Anterior cingulate cortex (tissue), 58 donors: ENCODE measurements around the gene YDJC.
"Not testable (repeated sequence)": the region's sequence is repeated elsewhere in the genome, so short reads cannot be mapped to it uniquely, and the experiment has no call there.

Source experiments
- DNase-seq, 58 donors: peaks; one replicate each; lab custom pipeline; 2025; lab: John Stamatoyannopoulos, UW

Gene YDJC

DNA sequence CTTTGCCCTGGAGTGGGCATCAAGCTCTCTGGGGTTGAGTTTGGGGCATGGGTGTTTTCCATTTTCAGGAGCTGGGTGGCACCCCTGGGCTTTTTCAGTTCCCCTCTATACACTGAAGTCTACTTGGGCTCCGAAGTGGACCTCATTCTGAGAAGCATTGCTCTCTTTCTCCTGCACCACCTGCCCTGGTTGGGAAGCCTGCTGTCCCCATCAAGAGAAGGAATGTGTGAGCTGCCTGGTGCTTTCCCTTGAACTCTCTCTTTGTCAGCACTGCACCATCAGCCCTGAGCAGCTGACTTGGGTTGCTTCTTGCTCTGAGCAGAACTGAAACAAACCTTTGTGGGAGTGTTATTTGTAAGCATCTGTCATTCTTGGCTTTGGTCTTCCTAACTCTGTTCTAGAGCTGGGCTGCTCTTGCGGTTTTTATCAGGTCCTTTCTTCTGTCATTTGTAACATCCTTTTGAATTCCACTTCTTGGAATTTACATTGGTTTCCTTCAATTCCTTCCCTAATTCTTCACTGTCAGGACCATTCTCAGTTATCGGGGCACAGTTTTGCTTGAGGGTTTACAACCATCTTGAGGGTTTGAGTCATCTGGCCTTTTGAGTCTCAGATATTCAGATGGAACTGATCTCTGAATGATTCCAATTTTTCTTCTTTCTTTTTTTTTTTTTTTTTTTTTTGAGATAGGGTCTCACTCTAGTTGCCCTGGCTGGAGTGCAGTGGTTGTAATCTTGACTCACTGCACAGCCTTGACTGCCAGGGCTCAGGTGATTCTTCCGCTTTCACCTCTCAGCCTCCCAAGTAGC is 41.8 kb downstream of the YDJC start:
- peak in 40 of 58 donors; percentile 4 to 83 (median 37) for DNase-seq

DNA sequence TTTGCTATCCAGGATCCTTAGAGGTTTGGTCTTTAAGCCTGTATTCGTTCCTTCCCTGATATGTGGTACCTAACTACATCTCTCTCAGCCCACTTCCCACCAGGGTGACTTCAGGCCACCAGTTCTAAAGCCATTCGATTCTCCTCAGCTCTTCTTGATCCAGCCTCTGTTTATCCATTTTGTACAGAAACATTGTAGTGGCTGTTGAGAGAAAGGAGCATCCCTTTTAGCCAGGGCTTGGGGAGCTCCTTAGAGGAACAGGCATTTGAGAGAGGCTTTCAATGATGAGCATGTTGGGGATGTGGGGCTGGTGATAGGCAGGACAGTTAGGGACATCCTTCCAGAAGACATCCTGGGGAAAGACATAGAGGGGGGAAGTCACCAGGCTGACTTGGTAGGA is 44.4 kb downstream of the YDJC start:
- no peak for DNase-seq

DNA sequence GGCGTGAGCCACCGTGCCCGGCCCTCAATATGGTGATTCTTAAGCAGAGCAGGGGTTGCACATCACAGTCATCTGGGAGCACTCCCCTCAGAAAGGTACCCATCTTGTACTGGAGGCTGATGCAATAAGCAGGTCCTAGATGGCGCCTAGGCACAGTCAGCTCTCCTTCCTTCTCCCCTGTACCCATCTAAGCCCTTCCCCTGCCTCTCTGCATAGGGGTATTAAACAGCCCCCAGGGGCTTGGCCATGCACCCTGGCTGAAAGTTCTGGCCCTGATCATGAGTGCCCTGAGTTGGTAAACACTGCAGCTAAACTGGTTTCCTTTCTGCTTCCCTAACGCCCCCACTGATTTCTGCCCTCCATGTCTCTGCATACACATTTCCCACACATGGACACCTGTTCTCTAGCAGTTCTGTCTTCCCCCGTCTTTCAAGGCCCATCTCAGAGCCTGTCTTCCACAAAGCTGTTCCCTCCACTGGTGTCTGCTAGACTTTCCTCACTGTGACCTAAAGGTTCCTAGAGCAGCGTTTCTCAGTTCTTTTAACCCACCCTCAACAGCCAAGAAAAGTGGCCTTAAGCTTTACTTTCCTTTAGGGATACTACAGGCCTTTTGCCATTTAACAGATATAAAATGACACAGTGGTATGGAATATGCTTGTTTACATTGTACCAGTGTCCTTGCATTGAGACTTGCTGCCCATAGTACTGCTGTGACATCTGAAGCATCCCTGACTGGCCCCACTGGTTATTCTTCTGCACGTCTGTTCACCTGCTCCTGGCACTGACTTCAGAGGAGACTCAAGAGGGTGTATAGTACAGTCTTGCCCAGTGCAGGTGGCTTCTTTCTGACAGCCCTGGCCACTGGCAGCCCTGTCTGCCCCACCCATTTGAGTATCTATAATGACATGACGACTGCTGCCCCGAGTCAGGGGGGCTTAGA is 46.8 kb downstream of the YDJC start:
- DNase-seq, result peak in 12 of 58 donors; percentile 3 to 66 (median 12)

DNA sequence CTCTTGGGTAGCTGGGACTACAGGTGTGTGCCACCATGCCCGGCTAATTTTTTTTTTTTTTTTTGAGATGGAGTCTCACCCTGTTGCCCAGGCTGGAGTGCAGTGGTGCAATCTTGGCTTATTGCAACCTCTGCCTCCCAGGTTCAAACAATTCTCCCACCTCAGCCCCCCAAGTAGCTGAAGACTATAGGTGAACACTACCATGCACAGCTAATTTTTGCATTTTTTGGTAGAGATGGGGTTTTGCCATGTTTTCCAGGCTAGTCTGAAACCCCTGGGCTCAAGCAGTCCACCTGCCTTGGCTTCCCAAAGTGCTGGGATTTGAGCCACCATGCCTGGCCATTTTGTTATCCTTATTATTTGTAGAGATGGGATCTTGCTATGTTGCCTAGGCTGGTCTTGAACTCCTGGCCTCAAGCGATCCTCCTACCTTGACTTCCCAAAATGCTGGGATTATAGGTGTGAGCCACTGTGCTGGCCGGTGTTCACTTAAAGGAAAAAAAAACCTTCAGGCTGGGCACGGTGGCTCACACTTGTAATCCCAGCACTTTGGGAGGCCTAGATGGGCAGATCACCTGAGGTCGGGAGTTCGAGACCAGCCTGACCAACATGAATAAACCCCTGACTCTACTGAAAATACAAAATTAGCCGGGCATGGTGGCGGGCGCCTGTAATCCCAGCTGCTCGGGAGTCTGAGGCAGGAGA is 48.7 kb downstream of the YDJC start:
- DNase-seq, result not testable (repeated sequence)

DNA sequence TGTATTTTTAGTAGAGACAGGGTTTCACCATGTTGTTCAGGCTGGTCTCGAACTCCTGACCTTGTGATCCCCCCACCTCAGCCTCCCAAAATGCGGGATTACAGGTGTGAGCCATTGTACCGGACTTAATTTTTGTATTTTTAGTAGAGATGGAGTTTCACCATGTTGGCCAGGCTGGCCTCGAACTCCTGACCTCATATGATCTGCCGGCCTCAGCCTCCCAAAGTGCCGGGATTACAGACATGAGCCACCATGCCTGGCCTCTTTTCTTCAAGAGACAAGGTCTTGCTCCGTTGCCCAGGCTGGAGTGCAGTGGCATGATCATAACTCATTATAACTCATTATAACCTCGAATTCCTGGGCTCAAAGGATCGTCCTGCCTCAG is 49.2 kb downstream of the YDJC start:
- not testable (repeated sequence) for DNase-seq

DNA sequence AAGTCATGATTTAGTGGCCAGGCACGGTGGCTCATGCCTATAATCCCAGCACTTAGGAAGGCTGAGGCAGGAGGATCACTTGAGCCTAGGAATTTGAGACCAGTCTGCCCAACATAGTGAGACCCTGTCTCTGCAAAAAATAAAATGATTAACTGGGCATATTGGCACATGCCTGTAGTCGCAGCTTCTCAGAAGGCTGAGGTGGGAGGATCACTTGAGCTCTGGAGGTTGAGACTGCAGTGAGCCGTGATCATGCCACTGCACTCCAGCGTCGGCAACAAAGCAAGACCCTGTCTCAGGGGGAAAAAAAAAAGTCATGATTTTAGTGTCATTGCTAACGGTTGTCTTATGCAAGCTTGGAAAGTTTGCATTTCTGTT is 50.4 kb downstream of the YDJC start:
- DNase-seq, result no peak
